Measurements from ENCODE around the gene ARHGAP23.
"Not testable (repeated sequence)": the region's sequence is repeated elsewhere in the genome, so short reads cannot be mapped to it uniquely, and the experiment has no call there.

Gene ARHGAP23

GRCh38 chr17:38464723-38465390 is 36.6 kb downstream of the ARHGAP23 start:
- DNase-seq = peak; percentile 39

DNA sequence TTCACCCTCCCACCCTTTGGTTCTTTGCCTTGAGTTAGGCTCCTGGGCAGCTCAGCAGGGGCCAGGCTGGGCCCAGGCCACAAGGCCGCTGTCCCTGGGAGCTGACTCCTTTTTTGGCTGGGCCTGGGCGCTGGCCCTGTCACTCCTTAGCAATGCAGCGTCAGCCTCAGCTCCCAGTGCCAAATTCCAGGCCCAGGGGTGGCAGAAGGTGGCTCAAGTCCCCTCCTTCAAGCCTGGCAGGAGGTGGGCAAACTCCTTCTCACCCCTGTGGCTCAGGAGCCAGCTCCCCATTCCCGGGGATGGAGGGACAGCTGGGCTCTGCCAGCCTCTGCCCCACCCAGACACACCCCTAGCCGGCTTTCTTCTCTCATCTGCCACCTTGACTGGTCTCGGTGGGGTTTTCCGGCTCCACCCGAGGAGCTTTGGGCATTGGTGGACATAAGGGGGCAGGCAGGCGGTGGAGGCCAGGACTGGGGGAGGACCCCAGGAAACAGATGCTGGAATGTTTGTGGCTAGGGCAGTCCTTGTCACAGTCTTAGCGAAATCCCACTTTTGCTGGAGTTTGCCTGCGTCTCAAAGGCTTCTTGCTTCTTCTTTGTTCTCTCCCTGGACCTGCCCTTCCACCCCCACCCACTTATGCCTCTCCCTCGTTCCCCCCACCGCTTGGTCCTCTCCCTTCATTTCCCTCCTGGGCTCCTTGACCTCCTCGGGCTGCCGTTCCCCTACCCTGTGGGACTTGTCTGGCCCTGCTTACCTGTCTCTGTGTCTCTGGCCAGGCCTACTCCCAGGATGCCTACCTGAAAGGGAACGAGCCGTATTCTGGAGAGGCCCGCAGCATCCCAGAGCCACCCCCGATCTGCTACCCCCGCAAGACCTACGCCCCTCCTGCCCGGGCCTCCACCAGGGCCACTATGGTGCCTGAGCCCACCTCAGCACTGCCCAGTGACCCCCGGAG is 37.4 kb downstream of the ARHGAP23 start:
- no peak for DNase-seq

DNA sequence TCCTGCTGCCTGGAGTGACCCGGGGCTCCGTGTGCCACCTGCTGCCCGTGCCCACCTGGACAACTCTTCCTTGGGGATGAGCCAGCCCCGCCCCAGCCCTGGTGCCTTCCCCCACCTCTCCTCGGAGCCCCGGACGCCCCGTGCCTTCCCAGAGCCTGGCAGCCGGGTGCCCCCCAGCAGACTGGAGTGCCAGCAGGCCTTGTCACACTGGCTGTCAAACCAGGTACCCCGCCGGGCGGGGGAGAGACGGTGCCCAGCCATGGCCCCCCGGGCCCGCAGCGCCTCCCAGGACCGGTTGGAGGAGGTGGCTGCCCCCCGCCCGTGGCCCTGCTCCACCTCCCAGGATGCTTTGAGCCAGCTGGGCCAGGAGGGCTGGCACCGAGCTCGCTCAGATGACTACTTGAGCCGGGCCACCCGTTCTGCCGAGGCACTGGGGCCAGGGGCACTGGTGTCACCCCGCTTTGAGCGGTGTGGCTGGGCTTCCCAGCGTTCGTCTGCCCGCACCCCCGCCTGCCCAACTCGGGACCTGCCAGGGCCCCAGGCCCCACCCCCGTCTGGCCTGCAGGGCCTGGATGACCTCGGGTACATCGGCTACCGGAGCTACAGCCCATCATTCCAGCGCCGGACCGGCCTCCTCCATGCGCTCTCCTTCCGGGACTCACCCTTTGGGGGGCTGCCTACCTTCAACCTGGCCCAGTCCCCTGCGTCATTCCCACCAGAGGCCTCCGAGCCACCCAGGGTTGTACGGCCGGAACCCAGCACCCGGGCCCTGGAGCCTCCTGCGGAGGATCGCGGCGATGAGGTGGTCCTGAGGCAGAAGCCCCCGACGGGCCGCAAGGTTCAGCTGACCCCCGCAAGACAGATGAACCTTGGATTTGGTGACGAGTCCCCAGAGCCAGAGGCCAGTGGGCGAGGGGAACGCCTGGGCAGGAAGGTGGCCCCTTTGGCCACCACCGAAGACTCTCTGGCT is 38.4 kb downstream of the ARHGAP23 start:
- DNase-seq = no peak

GRCh38 chr17:38467491-38467890 is 39.2 kb downstream of the ARHGAP23 start:
- DNase-seq = no peak

DNA sequence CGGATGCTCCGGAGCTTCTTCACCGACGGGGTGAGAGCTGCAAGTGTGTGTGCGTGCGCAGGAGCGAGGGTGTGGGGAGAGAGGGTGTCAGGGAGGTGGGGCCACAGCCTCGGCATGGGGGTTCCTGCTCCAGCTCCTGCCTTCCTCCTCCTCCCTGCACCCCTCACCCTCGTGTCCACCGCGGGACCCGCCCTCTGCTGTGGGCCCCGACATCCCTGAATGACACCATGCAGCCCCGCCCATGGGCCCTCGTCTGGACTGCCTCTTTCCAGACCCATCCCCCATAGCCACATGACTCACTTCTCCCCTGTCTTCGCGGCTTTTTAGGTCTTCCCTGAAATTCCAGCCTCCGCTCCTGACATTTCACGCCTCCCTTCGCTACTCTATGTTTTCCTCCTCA is 41.6 kb downstream of the ARHGAP23 start:
- DNase-seq = no peak

GRCh38 chr17:38471253-38471652 is 43.0 kb downstream of the ARHGAP23 start:
- DNase-seq = not testable (repeated sequence)

GRCh38 chr17:38474666-38475065 is 46.4 kb downstream of the ARHGAP23 start:
- DNase-seq = not testable (repeated sequence)

- DNase-seq = no peak
Observed at GRCh38 chr17:38476549-38476948, 48.3 kb downstream of the ARHGAP23 start.

- not testable (repeated sequence) for DNase-seq
Observed at GRCh38 chr17:38477417-38477816, 49.2 kb downstream of the ARHGAP23 start.

DNA sequence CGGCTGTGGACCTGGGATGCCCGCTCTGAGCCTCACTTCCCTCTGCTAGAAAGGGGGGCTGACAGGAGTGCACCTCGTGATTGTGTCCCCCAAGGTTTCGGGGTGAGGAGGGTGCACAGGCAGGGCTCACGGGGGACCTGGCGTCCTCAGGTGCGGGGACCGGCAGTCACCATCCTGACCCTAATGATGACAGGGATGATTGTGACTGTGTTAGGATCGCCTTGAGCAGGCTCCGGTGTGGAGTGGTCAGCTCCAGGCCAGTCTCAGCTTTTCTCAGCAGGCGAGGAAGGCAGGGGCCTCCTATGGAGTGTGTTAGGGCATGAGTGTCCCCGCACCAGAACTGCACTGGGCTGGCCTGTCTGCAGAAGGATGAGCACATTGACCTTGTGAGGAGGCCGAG is 49.7 kb downstream of the ARHGAP23 start:
- not testable (repeated sequence) for DNase-seq

DNA sequence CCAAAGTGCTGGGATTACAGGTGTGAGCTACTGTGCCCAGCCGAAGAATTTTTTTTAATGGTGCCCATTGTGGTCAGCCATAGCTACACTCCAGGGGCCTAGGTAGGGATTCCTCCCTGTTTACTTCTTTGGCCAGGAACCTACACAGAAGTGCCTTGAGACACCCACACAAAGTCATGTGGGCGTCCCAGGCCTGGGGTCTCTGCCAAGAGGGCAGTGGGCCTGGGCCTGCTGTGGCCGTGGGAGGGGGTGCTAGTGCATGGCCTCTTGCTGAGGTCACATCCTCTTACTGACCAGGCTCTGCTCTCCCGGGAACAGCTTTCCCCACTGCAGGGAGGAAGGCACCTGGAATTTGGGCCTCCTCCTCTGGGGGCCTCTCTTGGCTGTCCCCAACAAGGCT is 50.4 kb downstream of the ARHGAP23 start:
- DNase-seq = not testable (repeated sequence)

DNA sequence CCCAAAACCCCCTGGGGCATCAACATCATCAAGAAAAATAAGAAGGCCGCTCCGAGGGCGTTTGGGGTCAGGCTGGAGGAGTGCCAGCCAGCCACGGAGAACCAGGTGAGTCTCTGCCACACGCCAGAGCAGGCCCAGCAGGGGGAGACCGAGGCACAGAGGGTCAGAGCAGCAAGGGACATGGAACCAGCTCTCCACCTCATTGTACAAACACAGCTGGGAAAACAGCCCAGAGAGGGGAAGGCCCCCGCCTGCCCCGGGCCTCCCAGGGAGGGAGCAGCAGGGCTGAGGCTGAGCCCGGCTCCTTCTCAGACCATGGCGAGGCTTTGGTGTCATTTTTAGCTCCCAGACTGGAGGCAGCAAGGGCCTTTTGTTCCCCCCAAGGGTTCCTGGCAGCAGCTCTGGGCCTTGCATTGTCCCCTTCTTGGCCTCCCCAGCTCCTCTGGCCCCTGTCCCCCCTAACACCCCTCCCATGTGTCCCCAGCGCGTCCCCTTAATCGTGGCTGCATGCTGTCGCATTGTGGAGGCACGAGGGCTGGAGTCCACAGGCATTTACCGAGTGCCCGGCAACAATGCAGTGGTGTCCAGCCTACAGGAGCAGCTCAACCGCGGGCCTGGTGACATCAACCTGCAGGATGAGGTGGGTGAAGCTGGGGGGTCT is 53.9 kb downstream of the ARHGAP23 start:
- peak; percentile 15 for DNase-seq

DNA sequence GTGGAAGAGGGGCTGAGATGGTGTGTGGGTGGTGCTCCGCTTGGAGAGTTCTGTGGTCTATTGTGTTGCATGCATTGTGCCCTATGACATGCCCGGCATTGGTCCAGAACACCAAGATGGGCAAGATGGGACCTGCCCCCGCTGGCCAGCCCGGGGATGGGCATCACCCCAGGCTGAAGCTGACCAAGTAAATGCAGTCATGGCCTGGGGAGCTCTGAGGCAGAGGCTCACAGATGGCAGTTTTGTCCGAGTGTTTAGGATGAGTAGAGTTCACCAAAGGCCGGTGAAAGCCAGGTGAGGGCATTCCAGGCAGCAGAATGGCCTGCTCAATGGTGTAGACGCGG is 54.4 kb downstream of the ARHGAP23 start:
- DNase-seq = not testable (repeated sequence)

DNA sequence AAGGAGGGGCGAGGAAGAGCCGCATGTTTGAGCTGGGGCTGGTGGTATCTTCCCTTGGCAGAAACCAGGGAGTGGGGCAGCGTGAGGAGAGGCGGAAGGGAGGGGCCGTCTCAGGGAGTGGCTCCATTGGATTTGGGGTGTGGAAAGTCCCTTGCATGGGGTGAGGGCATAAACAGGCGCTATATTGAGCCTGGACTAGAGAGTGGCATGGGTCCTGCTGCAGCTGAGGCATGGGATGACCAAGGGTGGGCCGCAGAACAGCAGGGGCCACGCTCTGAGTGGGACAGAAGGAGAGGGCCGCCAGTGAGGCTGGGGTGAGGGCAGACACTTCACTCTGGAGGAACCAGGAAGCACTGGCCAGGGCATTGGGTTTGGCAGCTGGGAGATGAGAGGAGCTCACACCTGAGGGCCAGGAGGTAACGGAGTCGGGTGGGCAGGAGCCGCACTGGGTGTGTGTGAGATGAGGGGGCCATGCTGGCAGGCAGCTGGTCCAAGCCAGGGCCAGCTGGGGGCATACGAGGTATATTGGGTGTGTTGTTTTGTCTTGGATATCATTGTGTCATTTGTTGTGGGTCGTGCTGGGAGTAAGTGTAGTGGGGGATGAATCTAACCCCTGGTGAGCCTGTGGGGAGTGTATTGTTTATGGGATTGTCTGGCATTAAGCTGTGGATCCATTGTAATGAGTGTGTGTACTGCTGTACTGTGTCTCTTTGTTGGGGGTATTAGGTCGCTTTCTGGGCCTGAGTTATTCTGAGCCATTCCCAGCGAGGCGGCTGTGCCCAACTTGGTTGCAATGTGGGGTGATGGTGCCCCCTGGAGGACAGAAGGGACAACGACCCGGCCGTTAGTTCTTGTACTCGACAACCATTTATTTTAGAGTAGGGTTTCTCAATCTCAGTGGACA is 56.2 kb downstream of the ARHGAP23 start:
- peak; percentile 12 for DNase-seq

DNA sequence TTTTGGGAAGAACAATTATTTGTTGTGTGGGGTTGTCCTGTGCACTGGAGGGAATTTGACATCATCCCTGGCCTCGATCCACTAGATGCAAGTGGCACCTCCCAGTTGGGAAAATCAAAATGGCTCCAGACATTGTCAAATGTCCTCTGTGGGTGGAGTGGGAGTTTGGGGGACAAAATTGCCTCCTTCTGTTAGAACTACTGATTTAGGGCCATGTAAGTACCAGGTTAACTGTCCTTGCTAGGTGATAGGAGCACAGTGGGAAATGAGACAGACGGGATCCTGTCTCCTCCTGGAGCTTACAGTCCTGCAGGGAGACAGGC is 56.8 kb downstream of the ARHGAP23 start:
- DNase-seq = no peak

- DNase-seq = not testable (repeated sequence)
Observed at GRCh38 chr17:38485681-38486298, 57.5 kb downstream of the ARHGAP23 start.

DNA sequence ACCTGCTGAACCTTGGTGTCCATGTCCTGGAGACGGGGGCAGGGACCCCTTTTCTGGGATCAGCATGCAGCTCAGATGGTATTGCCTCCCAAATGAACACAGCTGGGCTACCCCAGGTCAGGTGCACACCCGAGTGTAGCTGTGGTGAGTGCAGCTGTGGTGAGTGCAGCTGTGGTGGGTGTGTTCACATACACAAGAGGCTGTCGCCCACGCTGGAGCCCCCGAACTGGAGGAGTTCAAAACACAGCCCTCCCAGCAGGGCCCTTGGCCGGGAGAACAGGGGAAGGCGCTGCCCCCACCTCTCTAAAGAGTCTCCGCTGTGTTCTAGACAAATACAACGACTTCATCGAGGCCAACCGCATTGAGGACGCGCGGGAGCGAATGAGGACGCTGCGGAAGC is 61.5 kb downstream of the ARHGAP23 start:
- not testable (repeated sequence) for DNase-seq

DNA sequence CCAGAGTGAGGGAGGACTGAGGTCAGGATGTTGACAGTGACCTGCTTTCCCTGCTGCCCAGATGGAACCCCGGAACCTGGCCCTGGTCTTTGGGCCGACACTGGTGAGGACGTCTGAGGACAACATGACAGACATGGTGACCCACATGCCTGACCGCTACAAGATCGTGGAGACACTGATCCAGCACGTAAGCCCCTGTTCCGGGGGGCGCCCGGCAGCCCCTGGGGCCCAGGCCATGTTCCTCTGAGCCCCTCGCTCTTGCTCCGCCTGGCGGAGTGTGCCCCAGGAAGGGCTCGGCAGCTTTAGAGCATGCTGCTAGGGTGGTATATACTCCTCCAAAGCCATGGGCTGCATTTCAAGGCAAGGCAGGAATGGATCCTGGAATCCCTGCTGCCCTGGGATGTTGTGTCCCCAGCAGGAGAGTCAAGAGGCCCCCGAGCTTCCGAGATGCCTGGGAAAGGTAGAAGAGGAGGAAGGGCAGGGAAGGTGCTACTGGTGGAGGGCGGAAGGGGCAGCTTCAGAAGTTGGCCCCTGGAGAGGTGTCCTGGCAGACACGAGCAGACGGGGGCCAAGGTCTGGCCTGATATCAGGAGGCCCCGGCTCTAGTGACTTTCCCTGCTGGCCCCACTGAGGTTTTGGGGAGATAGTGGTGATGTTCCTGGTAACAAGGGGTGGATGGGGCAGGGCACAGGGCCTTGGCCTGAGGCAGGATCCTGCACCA is 63.2 kb downstream of the ARHGAP23 start:
- not testable (repeated sequence) for DNase-seq

GRCh38 chr17:38492067-38493040 is 64.1 kb downstream of the ARHGAP23 start:
- DNase-seq = peak; percentile 64

Measured in NCI-H748 treated with DMSO at 0.1 percent for 48 hours (cell line).